GM06990 (cell line): ENCODE data around the gene CYS1.
"Not testable (repeated sequence)": the region's sequence is repeated elsewhere in the genome, so short reads cannot be mapped to it uniquely, and the experiment has no call there.

Experiments used
- DNase-seq: peaks from one replicate; pipeline ENCODE4 v3.0.0-alpha.2; 2011; ENCODE audit not compliant: insufficient read length; ENCODE audit errors: extremely low read depth
- H3K27me3 ChIP-seq: replicated peaks from 2 replicates; pipeline ENCODE4 v1.6.0; 2011; ENCODE audit warnings: low read length; ENCODE audit not compliant: control insufficient read depth, insufficient read depth
- H3K36me3 ChIP-seq: 2 replicates; pipeline ENCODE4 v1.5.1; 2011; ENCODE audit warnings: low read length; ENCODE audit not compliant: control insufficient read depth, insufficient read depth
- H3K4me3 ChIP-seq: replicated peaks from 2 replicates; pipeline ENCODE4 v1.5.1; 2011; ENCODE audit warnings: low read depth, mild to moderate bottlenecking, control low read depth, low read length
- CTCF ChIP-seq: IDR thresholded peaks from 2 replicates; pipeline ENCODE4 v1.5.1; 2011; ENCODE audit warnings: low read length, control low read depth, mild to moderate bottlenecking, inconsistent platforms; ENCODE audit not compliant: insufficient read depth, poor library complexity, severe bottlenecking

Gene CYS1

GRCh38 chr2:10032746-10033105 is 47.5 kb downstream of the CYS1 start:
- no peak for TF ChIP-seq CTCF
- Histone ChIP-seq H3K36me3 (no peaks in the 10 kb centered on the region), H3K4me3 (no peak overlapping the region), H3K27me3 (no peaks in the 10 kb centered on the region)
- no peak for DNase-seq

- no peak for DNase-seq
- TF ChIP-seq CTCF: no peak
- Histone ChIP-seq H3K36me3 (no peaks in the 10 kb centered on the region), H3K27me3 (no peaks in the 10 kb centered on the region), H3K4me3 (no peak overlapping the region)
Measured at GRCh38 chr2:10031886-10032745, 48.1 kb downstream of the CYS1 start.

GRCh38 chr2:10030798-10031197 is 49.4 kb downstream of the CYS1 start:
- not testable (repeated sequence) for H3K36me3 ChIP-seq, DNase-seq, H3K4me3 ChIP-seq, H3K27me3 ChIP-seq

GRCh38 chr2:10030311-10030736 is 49.9 kb downstream of the CYS1 start:
- no peak for DNase-seq
- H3K4me3 ChIP-seq: no peak overlapping the region
- no peaks in the 10 kb centered on the region for H3K27me3 ChIP-seq
- no peak for TF ChIP-seq CTCF
- no peaks in the 10 kb centered on the region for H3K36me3 ChIP-seq

- no peak for TF ChIP-seq CTCF
- H3K27me3 ChIP-seq: no peaks in the 10 kb centered on the region
- H3K36me3 ChIP-seq: no peaks in the 10 kb centered on the region
- DNase-seq: no peak
- no peak overlapping the region for H3K4me3 ChIP-seq
Measured at GRCh38 chr2:10029875-10030223, 50.4 kb downstream of the CYS1 start.

GRCh38 chr2:10028988-10029874 is 51.0 kb downstream of the CYS1 start:
- H3K27me3 ChIP-seq: no peaks in the 10 kb centered on the region
- H3K36me3 ChIP-seq: no peaks in the 10 kb centered on the region
- no peak overlapping the region; the same call in 1 of the 2 replicates for H3K4me3 ChIP-seq
- TF ChIP-seq CTCF: no peak
- DNase-seq: peak; percentile 50
